ENCODE measurements around the gene PLA1A.

Gene PLA1A

DNA sequence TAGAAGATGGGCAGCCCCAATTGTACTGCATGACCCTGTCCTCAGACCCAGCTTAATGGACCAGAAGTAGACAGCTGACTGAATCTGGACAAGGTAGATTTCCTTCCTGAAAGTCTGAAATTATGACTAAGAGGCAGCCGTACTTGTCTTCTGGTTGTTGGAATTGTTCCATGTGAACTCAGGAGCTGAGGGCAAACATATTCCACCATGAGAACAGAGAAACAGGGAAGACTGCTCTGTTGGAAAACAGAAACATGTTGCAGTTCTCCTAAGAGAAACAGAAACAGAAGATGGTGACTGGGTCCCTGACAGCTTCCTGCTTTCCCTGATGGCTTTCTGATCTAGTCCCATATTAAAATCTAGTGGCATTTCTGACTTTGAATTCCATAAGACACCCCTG lies 38.6 kb downstream of the PLA1A start:
- TF ChIP-seq, protein P1, sequence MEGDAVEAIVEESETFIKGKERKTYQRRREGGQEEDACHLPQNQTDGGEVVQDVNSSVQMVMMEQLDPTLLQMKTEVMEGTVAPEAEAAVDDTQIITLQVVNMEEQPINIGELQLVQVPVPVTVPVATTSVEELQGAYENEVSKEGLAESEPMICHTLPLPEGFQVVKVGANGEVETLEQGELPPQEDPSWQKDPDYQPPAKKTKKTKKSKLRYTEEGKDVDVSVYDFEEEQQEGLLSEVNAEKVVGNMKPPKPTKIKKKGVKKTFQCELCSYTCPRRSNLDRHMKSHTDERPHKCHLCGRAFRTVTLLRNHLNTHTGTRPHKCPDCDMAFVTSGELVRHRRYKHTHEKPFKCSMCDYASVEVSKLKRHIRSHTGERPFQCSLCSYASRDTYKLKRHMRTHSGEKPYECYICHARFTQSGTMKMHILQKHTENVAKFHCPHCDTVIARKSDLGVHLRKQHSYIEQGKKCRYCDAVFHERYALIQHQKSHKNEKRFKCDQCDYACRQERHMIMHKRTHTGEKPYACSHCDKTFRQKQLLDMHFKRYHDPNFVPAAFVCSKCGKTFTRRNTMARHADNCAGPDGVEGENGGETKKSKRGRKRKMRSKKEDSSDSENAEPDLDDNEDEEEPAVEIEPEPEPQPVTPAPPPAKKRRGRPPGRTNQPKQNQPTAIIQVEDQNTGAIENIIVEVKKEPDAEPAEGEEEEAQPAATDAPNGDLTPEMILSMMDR (IDR thresholded peaks at IDR 0.05; ENCODE audit: insufficient read depth, low read length, missing control alignments): no peak
- DNase-seq (ENCODE audit: low read depth, low spot score): no peak
- no peak overlapping the region for H3K4me3 ChIP-seq (ENCODE audit: low read depth, low read length)
- CTCF ChIA-PET: interaction anchor here (0.8 to 1.6 kb wide), 4 partner anchors 9 to 77 kb away, joined by 3 to 4 read pairs (median 4); no protein-coding TSS in a partner anchor
- POLR2A ChIA-PET: no interaction called here

DNA sequence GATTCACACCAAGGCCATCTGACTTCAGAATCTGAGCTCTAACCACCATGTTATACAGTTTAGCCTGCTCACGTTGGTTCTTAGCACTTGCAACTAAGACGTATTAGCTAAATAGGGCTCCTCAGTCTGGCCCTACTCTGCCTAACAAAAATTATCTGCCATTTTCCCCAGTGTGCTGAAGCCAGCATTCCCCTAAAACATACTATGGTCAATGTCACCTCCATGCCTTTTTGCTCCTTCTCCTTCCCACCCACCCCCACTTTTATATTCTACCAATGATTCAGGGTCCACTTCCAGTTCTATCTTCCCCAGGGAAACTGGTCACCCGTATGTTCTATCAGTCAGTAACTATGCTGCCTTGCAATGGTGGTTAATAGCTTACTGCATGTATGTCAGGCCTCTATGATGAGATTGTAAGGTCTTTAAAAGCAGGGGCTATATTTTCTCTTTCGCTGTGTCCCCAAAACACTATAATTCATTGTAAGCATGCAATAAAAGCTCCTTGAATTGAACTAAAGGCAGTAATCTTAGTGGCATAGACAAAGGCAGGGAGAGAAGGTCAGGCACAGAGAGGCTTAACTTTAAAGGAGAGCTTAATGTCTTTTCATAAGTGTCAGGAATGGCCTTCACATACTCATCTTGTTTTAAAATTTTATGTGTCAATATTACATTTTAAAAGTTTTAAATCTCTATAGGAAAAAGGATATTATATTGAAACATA lies 39.4 kb downstream of the PLA1A start:
- CTCF ChIA-PET: interaction anchor here (0.8 to 1.6 kb wide), 4 partner anchors 10 to 78 kb away, joined by 3 to 4 read pairs (median 4); no protein-coding TSS in a partner anchor

DNA sequence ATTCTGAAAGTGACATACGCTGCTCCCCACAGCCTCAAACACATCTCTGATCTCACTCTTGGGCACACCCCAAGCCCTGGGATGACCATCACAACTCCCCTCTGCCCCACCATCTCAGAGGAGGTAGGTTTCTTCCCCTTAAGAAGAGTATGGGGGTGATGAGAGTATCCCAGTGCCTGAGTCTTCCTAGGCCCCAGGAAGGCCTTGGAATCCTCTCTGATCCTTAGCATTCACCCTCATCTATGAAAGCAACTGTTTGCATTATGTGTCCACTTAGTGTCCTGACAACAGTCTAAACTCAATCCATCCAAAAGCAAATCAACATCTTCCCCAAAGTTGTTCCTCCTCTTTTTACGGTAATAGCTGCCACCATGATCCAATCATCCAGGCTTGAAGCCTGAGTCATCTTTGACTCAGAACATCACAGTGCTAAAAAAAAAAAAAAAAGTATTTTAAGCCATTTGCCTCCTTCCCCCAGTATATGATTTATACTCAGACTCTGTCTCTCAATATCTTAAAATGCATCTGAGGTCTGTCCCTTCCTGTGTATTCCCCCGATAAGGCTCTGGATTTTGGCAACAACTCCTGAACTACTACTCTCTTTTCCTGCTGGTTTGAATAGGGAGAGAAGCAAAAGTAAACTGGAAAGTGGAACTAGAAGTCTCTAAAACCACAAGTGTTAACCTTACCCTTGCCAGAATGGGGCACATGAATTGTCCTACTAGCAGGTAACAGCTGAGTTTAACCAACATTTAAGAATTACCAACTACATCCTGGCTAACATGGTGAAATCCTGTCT lies 40.2 kb downstream of the PLA1A start:
- POLR2A ChIA-PET: no interaction called here
- no peak overlapping the region for H3K4me3 ChIP-seq (ENCODE audit: low read depth, low read length)
- CTCF ChIA-PET: interaction anchor here (1.0 kb wide), 1 partner anchor 23 kb away, joined by 3 read pairs; the partner anchor contains the start of gene POPDC2
- peak; percentile 79 for DNase-seq (ENCODE audit: low read depth, low spot score)
- TF ChIP-seq, protein P1 (IDR thresholded peaks at IDR 0.05; ENCODE audit: insufficient read depth, low read length, missing control alignments): no peak

More for the DNA sequence above, 39.4 kb downstream of the PLA1A start:
- no peak for DNase-seq (ENCODE audit: low read depth, low spot score)
- H3K4me3 ChIP-seq (ENCODE audit: low read depth, low read length): no peak overlapping the region
- TF ChIP-seq, protein P1 (IDR thresholded peaks at IDR 0.05; ENCODE audit: insufficient read depth, low read length, missing control alignments): no peak
- POLR2A ChIA-PET: no interaction called here

DNA sequence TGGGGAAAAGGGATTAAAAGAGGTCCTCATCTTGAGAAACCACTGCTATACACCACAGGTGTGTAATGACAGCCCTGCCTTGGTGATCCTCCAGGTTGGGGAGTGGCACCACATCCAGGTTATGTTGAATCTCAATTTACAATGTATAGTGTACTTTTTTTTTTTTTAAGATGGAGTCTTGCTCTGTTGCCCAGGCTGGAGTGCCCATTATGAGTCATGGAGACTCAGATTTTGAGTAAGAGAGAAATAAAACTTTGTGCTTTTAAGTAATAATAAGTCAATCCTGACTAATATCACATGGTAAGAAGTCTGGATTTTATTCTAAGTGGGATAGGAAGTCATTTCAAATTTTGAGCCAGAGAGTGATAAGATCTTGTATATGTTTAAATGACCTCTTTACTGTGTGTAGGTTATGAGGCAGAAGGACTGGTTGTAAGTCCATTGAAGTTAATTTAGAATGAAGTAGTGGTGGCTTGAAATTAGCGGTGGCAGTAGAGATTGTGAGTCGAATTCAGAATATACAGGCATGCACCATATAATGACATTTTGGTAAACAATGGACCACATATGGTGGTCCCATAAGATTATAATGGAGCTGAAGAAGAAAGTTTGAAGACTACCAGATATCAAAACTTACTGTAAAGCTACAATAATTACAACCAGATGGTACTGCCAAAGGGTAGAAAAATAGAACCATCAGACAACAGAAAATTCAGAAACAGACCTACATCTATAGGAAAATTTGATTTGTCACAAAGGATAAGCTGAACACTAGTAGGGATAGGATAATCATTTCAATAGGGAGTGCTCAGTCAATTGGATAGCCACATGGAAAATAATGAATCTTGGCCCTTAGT lies 42.0 kb downstream of the PLA1A start:
- no peak overlapping the region for H3K4me3 ChIP-seq (ENCODE audit: low read depth, low read length)
- TF ChIP-seq, protein P1 (IDR thresholded peaks at IDR 0.05; ENCODE audit: insufficient read depth, low read length, missing control alignments): no peak
- ChIA-PET POLR2A (no interaction called here), CTCF (no interaction called here)
- no peak for DNase-seq (ENCODE audit: low read depth, low spot score)

DNA sequence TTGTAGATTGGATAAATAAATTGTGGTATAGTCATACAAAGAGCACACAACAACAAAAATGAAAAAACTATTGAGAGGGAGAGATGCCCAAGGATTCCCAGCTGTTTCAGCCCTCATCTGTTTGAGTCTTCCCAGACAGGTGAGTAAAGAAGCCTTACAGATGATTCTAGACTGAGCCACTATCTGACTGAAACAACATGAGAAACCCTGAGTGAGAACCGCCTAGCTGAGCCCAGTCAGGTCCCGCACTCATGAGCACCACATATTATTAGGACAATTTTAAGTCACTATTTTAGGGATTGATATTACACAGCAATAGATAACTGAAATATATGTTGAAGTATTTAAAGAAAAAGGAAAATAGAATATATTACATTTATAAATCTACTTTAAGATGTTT lies 43.7 kb downstream of the PLA1A start:
- POLR2A ChIA-PET: no interaction called here
- no peak overlapping the region for H3K4me3 ChIP-seq (ENCODE audit: low read depth, low read length)
- CTCF ChIA-PET: no interaction called here
- TF ChIP-seq, protein P1 (IDR thresholded peaks at IDR 0.05; ENCODE audit: insufficient read depth, low read length, missing control alignments): no peak
- DNase-seq (ENCODE audit: low read depth, low spot score): no peak

Measured in AG04449 (cell line).